NCI-H526 (cell line): ENCODE data around the gene KAT8.
A peak's percentile ranks its signal among the peaks of the same experiment; 100 is the strongest.
"Not testable (repeated sequence)": the region's sequence is repeated elsewhere in the genome, so short reads cannot be mapped to it uniquely, and the experiment has no call there.

Experiments used
- DNase-seq, 2 experiments: peaks; one replicate each; lab custom pipeline; 2025; lab: John Stamatoyannopoulos, UW

The KAT8 gene

DNA sequence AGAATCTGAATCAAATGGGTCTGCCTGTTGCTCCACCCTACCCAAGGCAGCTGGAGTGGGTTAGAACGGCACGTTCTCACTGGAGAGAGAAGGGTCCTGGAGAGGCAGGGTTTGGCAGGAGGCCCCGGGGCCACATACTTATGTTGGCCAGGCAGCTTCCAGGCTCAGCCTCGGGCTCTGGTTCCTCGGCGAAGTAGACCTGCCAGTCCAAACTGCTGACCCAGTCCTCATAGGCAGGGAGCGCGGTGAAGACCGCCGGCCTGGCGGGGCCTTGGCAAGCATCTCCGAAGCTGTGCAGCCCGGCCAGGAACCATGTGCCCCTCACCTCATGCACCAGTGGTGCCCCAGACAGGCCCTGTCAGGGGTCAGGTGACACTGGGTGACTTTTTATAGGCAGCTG, 33.5 kb upstream of the KAT8 start:
- DNase-seq = no peak

DNA sequence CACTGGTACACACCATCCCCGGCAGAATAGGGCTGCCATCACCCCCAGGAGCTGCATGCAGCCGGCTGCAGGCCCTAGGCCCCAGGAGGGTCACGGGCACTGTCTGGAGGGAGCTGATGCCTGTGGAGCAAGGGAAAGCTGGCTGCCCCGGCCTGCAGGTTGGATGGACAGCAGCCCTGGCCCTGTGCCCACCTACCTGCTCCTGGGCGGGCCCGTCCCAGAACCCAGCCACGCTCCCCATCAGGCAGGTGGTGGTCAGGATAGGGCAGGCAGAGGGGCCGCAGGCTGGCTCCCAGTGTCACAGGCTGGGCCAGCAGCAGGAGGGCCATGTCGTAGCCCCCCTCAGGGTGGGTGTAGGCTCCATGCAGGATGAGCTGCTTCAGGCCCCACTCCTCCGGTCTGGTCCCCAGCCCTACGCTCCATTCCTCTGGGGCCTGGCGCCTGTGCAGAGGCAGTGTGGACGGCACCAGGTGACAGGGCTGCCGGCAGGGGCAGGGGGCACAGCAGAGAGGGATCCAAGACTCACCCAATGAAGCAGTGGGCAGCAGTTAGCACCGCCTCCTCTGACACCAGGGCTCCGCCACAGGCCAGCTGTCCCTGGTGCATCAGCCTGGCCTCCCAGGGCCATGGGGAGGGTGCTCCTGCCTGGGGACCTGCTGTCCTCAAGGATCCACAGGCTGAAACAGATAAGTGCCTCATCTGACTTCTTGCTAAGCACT, 32.7 kb upstream of the KAT8 start:
- DNase-seq = peak in 1 of 2 experiments; percentile 40

DNA sequence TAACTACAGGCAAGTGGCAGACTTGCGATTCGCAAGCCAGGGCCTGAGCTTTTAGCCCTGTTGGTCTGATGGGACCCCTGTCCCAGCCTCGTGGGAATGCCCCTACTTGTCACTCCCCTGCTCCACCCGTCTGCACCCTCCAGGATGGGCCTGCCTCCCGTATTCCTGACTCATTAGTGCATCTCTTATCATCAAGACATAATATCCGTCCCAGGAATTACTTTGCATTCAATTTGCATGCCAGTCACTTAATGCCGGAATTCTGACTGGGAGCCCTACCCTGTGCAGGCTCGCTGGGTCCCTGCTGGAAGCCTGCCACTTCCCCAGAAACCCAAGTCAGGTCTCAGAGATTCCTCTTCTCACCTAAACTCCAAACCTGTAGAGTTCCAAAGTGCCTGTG, 32.1 kb upstream of the KAT8 start:
- DNase-seq = peak; percentile 78 to 86

DNA sequence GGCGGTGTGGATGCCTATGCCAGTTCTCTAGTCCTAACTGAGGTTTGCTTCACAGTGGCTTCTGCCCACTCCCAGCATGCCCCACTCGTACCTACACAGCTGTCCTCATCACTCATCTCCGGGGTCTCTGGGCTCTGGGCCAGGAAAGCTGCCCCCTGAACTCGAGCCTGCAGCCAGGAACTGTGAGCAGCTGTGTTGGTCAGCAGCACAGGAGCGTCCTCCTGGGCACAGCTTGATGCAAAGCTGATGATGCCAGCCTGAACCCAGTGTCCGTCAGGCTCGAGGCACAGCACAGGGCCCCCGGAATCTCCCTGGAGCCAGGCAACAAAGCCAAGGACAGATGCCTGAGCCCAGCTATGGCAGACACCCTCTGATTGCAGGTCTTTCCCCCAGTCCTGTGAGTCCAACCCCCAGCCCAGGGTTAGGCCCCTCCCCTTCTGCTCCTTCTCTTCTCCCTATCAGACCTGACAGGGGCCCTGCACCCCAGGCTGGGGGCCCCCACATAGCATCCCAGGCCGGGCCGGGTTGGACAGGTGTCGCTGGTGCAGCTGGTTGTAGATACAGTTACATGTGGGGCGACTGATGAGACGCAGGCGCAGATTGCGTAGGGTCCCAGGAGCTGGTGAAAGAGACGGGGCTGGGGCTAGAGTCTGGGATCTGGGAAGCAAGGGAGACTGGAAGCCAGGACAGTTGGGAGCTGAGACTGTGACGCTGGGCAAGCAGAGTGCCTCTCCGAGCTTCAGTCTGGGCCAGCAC, 31.4 kb upstream of the KAT8 start:
- DNase-seq = peak in 1 of 2 experiments; percentile 38

DNA sequence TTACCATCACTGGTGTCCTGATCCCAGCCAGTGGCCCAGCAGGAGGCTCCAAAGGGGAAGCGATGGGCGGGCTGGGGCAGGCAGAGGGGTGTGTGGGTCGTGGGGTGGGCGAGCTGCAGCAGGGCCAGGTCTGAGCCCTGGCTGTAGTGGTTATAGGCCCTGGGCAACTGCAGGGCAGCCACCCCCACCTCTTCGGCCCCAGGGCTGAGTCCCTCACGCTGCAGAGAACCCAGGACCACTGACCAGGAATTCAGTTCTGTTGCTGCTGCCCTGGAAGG, 30.9 kb upstream of the KAT8 start:
- DNase-seq = no peak

DNA sequence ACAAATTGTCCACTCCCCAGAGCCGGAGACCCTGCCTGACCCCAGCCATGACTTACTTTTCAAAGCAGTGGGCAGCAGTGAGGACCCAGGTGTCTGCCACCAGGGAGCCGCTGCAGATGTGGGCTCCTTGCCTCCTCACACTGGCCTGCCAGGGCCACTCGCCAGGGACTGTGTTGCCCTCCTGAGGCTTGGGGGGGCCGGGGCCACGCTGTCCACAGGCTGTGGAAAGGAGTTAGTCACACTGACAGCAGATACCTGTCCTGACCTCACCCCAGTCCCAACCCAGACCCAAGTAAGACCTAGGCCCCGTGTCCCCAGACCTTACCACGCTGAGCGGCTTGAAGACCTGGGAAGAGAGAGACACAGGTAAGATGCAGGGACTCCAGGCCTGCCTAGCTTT, 30.0 kb upstream of the KAT8 start:
- DNase-seq = no peak

DNA sequence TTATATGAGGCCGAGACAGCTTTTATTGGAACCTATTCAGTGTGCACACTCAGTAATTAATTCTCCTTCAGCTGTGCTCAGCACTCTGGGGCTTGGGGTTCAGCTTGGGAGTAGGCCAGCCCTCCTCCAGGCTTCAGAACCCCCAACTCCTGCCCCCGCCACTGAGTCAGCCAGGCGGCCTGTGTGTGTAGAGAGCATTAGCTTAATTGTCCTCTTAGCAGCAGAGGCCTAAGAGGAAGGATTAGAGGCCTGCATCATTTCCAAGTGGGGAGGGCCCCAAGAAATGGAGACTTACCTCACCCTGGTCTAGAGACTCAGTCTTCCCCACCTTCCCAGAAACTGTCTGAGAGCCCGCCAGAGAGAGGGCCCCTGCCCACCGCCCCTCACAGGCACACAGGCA, 29.5 kb upstream of the KAT8 start:
- no peak for DNase-seq

DNA sequence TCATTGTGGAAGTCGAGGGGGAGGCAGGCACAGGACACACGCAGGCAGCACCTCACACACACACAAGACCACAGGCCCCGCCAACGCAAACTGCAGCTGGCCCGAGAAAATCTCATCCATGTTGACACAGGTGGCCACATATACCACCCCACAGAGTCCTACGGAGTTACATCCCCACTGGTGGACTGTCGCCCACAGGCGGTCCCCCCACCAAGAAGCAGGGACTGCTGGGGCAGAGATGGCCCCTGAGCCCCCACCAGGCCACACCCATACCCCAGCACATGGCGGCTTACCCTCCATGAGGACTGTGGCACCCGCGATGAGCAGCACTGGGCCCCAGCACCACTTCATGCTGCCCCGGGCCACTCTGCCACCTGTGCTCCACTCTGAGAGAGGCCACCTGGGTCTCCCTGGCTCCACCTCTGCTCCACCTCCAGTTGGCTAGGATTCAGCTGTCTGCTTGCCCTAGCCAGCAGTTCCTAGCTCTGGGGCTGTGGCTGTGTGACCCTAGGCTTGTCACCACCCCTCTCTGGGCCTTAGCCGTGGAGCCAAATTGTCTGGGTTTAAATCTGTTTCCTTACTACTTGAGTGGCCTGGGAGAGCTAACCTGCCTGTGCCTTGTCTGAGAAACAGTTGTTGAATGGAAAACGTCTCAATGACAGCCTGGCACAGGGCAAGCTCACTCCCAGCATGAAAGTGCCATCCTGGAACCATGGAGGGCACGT, 28.8 kb upstream of the KAT8 start, which contains the start of gene PRSS53:
TSS of gene PRSS53 (minus strand) at position 485 of the 725 bp plus-strand sequence. CDS start at position 351, 134 bp downstream.
- DNase-seq = no peak

DNA sequence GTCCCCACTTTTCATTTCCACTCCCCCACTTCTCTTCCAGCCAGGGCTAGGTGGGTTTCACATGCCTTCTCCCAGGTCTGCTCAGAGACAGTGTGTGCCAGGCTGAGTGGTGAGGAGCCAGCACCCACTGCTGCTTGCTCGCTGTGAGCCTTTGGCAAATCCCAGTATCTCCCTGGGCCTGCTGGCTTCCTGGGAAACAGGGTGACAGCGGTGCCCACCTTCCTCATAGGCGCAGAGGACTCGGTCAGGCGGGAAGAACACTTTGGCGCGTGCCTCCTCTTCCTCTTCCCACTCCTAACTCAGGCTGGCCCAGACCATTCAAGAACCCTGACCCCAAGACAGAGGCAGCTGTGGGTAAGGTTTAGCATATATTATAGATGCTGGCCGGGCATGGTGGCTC, 28.3 kb upstream of the KAT8 start:
- no peak for DNase-seq

DNA sequence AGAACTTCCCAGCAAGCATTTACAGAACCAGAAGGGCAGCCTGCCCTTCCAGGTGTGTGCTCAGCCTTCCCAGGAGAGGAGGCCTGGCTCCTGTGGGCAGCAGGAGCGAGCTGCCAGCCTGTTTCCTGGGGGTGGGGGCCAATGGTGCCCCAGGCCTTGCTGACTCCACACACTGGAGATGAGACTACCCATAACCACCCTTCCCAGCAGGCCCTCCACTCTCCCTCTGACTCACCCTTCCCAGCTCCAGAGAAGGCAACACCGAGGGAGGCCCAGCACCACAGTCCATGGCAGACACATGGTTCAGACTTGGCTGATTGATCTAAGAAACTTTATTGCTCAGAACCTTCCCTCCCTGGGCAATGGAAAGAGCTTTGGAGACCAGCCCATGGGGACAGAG, 26.9 kb upstream of the KAT8 start:
- no peak for DNase-seq

DNA sequence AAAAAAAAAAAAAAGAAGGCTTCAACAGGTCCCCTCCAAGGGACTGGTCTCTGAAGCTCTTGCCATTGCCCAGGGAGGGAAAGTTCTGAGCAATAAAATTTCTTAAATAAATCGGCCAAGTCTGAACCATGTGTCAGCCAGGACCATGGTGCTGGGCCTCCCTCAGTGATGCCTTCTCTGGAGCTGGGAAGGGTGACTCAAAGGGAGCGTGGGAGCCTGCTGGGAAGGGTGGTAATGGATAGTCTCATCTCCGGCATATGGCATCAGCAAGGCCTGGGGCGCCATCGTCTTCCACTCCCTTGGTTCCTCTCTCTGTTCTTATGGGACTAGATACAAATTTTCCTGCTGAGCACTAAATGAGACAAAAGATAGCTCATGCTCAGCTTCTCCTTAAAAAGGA, 25.1 kb upstream of the KAT8 start:
- DNase-seq = no peak

DNA sequence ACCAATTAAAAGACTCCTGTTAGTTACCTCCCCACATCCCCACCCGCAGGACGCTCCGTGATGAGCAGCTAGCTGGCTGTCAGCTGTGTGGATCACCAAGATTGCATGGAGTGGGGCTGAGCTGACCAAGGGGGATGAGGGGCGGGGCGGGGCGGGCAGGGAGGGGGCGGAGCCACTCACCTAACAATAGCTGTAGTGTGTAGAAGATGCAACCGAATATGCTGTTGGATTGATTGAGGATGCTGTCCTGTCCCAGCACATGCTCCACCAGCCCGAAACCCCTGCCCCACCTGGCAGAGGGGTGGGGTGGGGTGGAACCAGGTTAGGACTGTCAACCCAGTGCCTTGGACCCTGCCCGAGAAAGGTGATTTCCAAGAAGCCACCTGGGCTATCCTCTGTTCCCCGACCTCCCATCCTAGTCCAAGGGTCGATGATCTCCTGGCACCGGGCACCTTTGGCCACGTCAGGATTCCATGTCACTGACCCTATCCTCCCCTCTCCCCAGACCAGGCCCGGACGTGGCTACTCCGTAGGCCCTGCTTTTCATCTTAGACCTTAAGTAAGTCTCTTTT, 24.2 kb upstream of the KAT8 start:
- DNase-seq = peak; percentile 47 to 83

DNA sequence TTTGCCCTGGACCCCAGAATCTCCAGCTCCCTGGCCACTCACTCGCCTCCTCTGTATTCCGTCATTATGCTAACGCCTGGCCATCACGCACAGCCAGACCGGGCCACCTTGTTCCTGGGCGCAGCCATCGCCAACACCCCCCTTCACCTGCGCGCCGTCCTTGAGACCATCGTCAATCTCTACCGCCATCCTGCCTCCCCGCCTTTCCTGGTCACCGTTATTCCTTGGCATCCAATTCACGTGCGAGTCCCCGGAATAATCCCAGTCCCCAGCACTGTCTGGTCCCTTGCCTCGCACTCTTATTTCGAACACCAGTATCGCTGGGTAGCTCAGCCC, 23.4 kb upstream of the KAT8 start:
- DNase-seq = peak in 1 of 2 experiments; percentile 43

DNA sequence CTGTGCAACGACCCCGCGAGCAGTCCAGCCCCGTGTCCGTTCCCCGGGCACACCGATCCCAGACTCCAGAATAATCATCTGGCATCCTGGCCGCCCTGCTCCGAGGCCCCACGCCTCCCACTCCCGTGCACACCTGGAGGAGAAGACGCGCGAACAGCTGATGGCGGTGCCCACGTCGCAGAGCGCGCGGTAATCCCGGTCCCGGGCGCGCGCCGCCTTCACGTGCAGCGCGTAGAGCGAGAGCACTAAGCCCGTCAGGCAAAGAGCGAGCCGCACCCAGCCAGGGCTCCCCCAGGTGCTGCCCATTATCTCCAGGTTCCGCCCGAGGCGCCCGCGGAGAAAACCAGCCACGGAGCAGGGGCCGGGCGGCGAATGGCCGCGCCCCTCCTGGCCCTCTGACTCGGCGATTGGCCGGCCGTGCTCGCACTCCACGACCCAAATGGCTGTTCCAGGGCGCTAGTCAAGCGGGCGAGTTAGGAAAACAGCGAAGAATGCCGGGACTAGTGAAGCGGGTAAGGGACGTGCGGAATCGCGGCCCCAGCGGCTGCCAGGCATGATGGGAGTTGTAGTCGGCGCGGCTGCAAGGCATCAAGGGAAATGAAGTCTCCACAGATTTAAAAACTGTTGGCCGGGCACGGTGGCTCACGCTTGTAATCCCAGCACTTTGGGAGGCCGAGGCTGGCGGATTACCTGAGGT, 22.9 kb upstream of the KAT8 start, which contains the start of gene VKORC1:
TSS of gene VKORC1 (minus strand) at position 374 of the 697 bp plus-strand sequence. CDS start at position 306, 68 bp downstream.
- peak; percentile 97 to 99 for DNase-seq

DNA sequence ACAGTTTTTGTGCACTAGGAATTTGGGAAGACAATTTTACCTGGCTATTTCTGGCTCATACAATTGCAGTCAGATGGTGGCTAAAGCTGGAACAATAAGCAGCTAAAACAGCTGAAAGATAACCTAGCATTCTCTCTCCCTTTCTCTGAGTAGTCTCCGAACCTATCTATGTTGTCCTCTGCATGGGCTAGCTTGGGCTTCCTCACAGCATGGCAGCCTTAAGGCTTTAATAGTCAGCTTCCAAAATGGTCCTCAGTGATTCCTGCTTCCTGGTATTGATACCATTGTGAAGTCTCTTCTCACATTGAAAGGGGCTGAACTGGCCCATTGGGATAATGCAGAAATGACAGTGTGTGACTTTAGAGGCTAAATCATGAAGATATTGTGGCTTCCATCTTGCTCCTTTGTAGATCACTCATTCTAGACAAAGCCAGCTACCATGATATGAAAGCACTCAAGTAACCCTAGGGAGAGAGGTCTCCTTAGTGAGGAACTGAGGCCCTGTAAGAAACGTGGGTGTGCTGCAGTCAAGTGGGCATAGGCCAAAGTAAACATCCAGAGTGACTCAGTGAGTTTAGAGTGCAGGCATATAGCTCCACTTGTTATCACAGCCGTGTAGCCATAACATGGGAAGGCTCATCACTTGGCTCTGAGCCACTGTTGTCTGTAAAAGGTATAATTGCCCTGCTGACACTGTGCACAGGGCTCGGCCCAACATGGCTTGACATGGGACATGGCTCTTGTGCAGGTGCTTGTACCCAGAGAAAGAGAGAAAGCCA, 17.4 kb upstream of the KAT8 start:
- DNase-seq = no peak

DNA sequence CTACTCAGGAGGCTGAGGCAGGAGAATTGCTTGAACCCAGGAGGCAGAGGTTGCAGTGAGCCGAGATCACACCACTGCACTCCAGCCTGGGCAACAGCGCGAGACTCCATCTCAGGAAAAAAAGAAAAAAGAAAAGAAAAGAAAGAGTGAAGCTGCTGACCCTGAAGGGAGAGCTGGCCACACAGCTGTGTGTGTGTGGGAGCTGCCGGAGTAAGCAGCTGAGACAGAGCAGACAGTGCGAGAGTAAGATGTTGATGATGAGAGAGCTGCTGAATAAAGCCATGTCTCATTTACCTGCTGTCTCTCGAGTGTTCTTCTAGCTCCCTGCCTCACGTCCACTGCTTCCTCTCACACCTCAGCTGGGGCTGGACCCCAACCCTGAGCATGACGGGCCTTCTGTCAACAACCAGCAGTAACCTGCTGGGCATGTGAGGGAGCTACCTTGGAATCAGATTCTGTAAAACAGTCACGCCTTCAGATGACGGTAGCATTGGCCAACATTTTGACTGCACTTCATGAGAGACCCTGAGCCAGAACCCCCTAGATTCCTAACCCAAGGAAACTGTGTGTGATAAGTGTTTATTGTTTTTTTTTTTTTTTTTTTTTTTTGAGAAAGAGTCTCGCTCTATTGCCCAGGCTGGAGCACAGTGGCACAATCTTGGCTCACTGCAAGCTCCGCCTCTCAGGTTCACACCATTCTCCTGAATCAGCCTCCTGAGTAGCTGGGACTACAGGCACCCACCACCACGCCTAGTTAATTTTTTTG, 16.4 kb upstream of the KAT8 start:
- DNase-seq = not testable (repeated sequence)

DNA sequence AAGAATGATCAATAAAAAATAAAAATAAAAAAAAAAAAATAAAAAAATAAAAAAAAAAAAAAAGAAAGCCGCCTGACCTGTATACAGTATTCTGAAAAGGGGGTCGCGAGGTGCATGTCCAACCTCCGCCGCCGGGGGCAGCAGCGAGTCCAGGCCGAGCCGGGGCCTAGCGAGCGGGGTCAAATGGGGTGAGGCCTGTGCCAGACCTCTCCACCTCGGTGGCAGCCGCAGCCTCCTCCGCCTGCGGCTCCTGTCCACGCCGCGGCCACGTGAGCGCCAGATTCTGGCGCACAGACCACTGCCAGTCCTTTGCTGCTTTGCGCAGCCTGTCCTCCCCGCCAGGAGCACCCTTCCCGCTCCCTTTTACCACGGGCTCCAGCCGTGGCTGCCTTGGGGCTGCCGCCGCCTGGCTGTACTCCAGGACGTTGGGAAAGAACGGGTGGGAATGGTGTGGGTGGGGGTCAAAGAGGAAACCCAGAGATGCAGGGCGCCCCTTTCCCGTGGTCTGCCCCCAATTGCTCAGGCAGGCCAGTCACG, 11.7 kb upstream of the KAT8 start:
- DNase-seq = peak in 1 of 2 experiments; percentile 56

DNA sequence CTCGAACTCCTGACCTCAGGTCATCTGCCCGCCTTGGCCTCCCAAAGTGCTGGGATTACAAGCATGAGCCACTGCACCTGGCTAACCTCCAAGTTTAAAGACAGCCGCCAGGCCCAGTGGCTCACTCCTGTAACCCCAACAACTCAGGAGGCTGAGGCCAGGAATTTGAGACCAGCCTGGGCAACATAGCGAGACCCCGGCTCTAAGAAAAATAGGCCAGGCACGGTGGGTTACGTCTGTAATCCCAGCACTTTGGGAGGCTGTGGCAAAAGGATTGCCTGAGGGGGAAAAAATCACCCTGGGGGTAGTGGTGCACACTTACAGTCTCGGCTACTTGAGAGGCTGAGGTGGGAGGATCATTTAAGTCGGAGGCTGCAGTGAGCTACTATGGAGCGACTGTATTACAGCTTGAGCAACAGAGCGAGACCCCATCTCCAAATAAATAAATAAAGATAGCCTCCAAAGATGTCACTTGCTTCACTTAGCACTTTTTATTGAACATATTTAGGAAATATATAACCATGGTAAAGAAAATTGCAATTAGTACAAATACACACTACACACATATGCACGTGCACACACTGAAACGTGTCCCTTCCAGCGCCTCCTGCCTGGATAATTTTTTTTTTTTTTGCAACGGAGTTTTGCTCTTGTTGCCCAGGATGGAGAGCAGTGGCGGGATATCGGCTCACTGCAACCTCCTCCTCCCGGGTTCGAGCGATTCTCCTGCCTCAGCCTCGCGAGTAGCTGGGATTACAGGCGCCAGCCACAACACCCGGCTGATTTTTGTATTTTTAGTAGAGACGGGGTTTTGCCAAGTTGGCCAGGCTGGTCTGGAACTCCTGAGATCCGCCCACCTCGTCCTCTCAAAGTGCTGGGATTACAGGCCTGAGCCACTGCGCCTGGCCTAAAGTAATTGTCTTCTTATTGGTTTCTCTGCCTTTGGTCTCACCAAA, 10.7 kb upstream of the KAT8 start:
- DNase-seq = no peak

DNA sequence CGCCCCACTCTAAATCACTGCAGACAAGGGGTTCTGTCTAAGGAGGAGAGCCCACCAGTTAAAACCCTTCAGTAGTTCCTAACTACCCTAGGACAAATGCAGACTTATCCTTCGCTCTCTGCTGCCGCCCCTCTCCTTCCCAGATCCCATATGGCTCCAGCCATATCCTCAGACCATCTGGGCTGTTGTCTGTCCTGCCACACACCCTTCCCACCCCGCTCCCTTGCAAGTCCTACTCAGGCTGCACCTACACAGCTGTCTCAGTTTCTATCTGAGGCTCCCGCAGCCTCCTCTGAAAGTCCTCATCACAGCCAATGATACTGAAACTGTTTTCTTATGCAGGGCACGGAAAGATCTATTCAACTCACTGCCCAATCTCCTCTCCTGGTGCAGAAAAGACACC, 10.0 kb upstream of the KAT8 start:
- no peak for DNase-seq
